Activated CD4-positive, alpha-beta T cell treated with anti-CD3 and anti-CD28 coated beads, Interleukin-2, amount 50 U/mL, for 24 hours (primary cell): Measurements from ENCODE around the gene DENND6A.

Source experiments
- DNase-seq, 2 donors: peaks; one replicate each; pipeline ENCODE4 v3.0.0-alpha.2; 2020; ENCODE audit warnings: low read depth in 1 of 2, low spot score in 1 of 2

The DENND6A gene

DNA sequence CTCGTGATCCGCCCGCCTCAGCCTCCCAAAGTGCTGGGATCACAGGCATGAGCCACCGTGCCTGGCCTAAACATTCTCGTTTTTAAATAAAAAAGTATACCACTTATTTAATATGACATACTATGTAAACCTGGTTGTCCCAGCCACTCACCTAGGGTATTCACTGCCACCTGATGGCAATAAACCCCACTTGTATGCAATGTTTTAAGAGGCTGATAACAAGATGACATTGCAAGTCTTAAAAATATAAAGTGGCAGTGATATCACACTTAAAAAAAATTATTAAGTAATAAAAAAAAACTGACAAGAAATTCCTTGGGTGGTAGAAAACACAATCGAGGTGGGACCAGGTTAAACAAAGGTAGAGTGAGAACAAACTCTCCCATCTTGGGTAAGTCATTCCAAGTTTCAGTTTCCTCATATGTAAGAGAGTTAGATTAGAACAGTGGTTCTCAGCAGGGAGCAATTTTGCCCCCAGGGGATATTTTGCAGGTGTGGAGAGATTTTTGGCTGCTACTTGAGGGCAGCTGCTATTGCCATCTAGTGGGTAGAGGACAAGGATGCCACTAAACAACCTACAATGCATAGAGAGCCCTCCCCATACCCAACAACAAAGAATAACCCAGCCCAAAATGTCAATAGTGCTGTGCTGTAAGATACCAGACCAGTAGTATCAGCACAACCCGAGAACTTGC is 110.3 kb downstream of the DENND6A start:
- DNase-seq = no peak

DNA sequence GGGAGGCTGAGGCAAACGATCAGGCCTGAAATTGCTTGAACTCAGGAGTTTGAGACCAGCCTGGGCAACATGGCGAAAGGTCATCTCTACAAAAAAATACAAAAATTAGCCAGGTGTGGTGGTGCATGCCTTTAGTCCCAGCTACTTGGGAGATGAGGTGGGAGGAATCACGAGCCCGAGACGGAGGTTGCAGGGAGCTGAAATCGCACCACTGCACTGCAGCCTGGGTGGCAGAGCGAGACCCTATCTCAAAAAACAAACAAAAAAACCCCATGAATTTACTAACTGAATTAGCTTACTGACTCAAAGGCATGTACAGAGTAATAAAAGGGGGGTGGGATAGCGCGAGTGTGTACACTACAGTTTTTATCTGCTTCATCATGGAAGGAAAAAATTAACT is 115.1 kb downstream of the DENND6A start:
- DNase-seq = no peak

DNA sequence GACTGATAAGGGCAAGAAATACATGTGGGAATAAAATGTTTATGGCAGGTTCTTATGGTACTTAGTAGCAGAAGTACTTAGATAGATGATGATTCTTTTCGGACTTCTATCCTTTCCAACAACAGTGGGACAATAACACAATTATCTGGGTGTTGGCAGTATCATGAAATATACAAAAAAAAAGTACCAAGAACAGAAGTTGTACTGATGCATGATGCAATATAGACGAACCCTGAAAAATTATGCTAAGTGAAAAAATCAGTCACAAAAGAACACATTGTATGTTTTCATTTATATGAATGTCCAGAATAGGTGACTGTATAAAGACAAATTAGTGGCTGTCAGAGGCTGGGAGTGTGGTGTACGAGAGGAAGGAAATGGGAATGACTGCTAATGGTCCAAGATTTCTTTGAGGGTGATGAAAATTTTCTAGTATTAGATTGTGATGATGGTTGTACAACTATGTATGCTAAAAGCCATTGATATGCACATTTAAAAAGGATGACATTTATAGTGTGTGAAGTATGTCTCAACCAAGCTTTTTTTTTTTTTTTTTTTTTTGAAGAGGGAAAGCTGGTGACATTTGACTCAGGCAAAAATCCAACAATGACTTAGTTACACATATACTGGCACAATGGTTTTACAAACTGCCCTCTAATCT is 116.8 kb downstream of the DENND6A start:
- no peak for DNase-seq
